HUDEP-2 (cell line): ENCODE results near the gene TMC5.
A peak's percentile ranks its signal among the peaks of the same experiment; 100 is the strongest.
"Not testable (repeated sequence)": the region's sequence is repeated elsewhere in the genome, so short reads cannot be mapped to it uniquely, and the experiment has no call there.

ENCODE experiments used
- DNase-seq, 76 experiments: peaks; one replicate each; lab custom pipeline; 2025; ENCODE audit not compliant: unreplicated experiment in 76 of 76; lab: John Stamatoyannopoulos, UW

Gene TMC5, protein sequence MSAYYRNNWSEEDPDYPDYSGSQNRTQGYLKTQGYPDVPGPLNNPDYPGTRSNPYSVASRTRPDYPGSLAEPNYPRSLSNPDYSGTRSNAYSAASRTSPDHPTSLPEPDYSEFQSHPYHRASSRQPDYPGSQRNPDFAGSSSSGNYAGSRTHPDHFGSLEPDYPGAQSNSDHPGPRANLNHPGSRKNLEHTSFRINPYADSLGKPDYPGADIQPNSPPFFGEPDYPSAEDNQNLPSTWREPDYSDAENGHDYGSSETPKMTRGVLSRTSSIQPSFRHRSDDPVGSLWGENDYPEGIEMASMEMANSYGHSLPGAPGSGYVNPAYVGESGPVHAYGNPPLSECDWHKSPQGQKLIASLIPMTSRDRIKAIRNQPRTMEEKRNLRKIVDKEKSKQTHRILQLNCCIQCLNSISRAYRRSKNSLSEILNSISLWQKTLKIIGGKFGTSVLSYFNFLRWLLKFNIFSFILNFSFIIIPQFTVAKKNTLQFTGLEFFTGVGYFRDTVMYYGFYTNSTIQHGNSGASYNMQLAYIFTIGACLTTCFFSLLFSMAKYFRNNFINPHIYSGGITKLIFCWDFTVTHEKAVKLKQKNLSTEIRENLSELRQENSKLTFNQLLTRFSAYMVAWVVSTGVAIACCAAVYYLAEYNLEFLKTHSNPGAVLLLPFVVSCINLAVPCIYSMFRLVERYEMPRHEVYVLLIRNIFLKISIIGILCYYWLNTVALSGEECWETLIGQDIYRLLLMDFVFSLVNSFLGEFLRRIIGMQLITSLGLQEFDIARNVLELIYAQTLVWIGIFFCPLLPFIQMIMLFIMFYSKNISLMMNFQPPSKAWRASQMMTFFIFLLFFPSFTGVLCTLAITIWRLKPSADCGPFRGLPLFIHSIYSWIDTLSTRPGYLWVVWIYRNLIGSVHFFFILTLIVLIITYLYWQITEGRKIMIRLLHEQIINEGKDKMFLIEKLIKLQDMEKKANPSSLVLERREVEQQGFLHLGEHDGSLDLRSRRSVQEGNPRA

DNA sequence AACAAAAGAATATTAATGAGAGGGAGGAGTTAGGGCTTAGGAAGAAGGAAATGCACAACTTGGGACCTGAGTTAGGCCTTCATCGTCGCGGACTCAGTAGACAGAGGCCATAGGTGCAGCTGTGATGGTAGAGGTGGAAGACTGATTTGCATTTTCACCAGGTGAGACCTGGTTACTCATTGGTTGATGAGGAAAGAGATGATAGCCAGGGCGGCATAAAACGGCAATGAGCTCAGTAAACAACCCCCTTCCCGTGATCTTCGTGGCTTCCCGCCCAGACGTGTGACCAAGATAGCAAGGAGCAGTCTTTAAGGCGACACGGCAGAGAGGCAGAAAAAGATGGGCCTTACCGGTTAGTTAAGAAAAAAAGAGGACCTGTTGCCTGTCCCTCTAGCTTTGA lies at the start of gene TMC5:
Gene TMC5 (plus strand): TSS at position 244 of the 400 bp plus-strand sequence. CDS start 22,156 bp downstream, outside the sequence.
- peak in 14 of 76 experiments; percentile 1 to 32 (median 10) for DNase-seq

DNA sequence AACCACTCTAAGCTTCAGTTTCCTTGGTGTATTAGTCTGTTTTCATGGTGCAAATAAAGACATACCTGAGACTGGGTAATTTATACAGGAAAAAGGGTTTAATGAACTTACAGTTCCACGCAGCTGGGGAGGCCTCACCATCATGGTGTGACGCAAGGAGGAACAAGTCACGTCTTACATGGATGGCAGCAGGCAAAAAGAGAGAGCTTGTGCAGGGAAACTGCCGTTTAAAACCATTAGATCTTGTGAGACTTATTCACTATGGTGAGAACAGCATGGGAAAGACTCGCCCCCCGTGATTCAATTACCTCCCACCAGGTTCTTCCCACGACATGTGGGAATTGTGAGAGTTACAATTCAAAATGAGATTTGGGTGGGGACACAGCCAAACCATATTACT lies 45.1 kb upstream of the TMC5 start:
- DNase-seq = not testable (repeated sequence)

DNA sequence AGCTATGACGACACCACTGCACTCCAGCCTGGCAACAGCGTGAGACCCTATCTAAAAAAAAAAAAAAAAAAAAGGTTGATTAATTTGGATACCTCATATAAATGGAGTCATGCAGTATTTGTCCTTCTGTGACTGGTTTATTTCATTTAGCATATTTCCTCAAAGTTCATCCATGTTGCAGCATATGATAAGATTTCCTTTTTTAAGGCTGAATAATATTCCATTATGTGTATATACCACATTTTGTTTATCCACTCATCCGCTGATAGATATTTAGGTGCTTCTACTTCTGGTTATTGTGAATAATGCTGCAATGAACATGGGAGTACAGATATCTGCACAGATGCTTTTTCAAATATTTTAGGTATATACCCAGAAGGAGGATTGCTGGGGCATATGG lies 43.3 kb upstream of the TMC5 start:
- no peak for DNase-seq

DNA sequence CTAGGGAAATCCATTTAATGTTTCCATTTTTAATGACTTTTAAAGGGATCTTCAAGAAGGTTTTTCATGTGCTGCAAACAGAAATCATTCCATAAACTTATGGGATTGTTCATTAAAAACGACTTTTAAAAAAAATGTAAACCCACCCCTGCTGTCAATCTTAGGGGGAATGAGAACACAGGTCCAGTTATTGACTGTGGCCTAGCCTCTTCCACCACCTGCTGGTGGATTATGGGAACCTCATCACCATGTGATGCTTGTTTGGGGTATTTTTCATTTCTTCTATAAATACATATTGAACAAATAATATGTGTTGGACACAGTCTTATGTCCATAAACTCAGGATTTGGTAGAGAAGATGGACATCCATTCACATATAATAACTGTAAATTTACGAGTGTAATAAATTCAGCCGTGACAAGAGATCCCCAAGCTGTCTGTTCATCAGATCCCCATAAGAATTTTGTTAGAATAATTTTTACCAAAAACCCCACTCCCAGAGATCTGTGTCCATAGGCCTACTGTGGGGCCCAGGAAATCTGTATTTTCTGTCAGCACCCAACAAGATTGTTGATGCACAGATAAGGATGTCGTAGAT lies 42.0 kb upstream of the TMC5 start:
- peak in 25 of 76 experiments; percentile 2 to 40 (median 10) for DNase-seq

DNA sequence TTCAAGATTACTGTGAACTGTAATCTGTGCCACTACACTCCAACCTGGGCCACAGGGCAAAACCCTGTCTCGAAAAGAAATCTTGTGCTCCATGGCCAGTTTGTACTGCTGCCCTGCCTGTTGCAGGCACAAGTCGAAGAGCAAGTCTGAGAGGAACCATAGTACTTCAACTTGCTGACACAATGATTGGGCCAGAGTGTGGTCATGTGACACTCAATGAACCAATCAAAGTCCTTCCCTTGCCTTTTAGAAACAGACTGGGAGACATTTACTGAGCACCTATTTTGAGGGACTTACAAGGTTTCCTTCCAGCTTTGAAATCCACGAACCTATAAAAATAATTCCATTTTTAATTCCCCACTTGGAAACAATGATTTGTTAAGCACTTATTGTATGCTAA lies 39.8 kb upstream of the TMC5 start:
- DNase-seq = no peak

DNA sequence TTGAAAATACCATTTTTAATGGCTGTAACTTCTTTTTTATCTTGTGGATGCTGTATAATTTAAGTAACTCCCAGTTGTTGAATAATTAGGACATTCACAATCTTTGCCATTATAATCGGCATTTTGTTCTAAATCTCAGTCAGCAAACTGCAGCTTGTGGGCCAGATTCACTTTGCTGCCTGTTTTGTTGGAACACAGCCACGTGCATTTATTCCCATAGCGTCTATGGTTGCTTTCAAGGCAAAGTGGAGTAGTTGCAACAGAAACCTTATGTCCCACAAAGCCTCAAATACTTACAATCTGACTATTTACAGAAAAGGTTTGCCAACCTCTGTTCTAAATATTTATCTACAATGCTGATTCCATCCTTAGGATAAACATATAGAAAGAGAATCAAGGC lies 39.2 kb upstream of the TMC5 start:
- DNase-seq = no peak

DNA sequence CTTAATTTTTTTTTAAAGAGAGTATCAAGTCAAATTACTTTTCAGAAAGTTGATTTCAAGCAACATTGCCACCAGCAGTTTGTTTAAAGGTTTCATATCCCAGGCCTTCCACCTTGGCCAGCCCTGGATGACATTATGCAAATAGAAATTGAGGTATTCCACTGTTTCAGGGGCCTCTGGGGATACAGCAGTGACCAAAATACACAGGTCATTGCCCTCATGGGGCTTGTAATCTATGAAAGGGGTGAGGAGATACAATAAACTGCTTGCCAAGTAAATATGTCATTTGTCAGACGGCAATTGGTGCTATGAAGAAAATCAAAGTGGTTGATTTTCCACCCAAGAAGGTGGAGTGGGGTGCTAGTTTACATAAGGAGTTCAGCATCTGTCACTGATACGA lies 37.8 kb upstream of the TMC5 start:
- no peak for DNase-seq

DNA sequence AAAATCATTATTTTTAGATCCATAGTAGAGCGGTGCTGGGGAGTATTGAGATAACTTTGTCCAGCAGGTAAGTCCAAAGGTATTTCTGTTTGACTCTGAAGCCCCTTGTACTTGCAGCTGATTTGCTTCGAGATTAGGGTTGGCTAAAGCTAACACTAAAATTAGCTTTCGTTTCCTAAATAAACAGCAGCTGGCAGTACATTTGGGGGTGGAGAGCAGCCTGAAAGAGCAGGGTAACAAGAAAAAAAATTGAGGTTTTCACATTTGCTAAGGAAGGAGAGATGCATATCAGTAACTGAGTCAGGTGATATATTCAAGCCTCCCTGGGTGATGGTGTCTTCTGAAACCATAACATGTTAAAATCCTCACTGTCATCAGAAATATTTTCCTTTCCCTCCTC lies 37.4 kb upstream of the TMC5 start:
- no peak for DNase-seq

DNA sequence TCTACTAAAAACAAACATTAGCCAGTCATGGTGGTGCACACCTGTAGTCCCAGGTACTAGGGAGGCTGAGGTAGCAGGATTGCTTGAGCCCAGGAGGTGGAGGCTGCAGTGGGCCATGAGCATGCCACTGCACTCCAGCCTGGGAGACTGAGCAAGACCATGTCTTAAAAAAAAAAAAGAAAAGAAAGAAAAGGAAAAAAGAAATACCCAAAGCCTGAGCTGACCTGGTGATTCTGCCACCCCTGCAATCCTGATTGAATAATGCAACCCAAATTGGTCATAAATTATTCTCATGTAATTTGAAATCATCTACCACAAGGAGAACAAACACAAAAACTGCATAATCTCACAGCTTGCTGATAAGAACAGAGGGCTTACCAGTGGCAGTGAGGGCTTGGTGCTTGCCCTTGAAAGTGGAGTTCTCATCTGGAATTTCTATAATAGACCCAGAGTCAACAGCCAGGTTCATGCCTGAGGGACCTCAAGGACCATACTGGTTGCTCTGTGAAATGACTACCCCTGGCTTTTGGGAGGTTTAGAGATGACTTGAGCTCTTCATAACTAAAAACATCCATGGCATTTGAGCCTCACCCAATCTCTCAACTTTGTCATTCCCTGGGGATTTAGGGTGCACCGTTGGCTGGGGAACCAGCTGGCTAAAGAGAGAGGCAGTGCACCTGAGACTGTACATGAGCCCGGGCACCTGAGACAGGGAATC lies 35.4 kb upstream of the TMC5 start:
- DNase-seq = no peak

DNA sequence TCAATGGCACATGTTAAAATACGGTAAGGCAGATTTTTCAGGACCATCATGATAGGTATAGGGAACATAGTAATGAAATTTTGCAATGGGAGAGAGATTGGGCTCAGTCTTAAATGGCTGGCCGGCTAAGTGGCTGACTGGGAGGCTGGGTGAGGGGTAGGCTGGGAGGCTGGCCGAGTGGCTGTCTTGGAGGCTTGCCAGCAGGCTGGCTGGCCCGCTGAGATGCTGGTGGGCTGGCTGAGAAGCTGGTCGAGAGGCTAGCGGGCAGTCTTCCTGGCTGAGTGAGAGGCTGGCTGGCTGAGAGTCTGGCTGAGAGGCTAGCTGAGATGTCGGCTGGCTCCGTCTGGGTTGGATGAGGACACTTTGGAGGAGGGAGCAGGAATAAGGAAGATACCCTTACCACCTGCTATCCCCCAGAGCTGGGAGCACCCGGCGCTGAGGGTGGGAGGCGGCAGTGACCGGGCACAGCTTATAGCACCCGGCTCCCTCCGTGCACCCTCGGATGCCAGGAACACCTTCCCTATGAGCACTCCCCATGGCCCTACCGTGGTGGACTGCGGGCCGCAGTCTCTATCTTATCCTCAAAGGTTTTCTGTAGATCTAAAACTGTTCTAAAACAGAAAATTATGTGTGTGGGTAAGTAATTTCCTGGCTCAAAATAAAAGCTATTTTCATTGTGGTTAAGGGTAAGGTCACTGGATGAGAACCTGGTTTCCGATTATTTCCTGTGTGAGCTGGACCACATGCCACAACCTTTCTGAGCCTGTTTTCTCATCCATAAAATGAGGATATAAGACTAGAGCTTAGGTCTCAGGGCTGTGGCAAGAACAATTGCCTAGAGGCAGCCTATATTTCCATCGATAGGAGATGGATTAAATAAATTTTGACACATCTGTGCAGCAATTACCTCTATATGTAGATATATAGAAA lies 34.5 kb upstream of the TMC5 start:
- DNase-seq = no peak

DNA sequence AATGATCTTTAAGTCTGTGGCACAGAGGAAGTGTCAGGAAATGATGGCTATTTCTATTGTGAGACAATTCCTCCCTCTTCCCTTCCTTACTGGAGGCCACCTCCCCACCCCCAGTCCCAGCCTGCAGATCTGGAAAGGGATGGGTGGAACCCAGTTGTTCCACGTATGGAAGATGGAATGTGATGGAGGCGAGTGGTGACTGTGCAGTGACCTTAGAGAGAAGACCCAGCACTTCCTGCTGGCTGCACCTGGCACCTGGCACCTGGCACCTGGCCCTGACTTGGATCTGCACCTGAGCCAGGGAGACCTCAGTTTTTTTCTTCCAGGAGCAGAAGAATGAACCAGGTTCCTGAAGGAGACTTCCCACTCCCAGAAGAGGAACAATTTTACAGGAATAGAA lies 33.0 kb upstream of the TMC5 start:
- DNase-seq = no peak

DNA sequence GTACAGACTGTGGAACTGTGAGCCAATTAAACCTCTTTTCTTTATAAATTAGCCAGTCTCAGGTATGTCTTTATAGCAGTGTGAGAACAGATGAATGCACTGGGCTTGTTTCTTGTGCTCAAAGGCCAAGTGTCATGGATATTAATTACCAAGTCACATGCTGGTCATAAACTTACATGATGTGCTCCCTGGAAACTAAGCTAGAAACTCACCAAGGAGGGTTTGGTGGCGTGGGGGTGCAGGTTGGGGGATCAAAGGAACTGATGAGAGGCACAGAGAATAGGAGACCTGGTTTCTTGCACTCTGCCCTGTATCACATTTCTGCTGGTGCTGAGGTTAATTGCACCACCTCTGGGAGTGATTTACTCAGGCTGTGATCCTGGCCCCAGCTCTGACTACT lies 31.2 kb upstream of the TMC5 start:
- DNase-seq = no peak

DNA sequence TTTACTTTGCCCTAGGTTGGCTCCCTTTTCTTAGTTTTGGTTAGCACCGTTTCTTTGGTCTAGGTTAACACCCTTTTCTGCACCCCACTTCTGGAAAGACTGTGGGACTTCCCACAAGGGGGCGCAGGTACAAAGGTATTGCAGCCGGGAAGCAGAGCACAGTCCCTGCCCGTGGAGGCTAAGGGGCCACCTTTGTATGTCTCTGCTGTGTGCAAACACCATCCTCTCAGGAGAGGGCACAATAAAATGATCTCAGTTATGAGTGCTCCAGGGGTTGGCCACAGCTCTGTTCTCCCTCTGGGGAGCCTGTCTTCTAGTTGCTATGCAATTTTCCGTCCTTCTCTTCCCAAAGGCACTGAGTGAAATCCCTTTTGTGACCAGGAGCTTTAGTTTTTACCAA lies 28.4 kb upstream of the TMC5 start:
- DNase-seq = peak in 66 of 76 experiments; percentile 5 to 76 (median 42)

DNA sequence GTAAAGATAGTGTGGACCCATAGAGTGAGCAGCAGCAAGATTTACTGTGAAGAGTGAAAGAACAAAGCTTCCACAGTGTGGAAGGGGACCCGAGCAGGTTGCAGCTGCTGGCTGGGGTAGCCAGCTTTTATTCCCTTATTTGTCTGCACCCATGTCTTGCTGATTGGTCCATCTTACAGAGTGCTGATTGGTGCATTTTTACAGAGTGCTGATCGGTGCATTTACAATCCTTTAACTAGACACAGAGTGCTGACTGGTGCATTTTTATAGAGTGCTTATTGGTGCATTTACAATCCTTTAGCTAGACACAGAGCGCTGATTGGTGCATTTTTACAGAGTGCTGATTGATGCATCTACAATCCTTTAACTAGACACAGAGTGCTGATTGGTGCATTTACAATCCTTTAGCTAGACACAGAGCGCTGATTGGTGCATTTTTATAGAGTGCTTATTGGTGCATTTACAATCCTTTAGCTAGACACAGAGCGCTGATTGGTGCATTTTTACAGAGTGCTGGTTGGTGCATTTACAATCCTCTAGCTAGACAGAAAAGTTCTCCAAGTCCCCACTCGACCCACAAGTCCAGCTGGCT lies 26.4 kb upstream of the TMC5 start:
- not testable (repeated sequence) for DNase-seq

DNA sequence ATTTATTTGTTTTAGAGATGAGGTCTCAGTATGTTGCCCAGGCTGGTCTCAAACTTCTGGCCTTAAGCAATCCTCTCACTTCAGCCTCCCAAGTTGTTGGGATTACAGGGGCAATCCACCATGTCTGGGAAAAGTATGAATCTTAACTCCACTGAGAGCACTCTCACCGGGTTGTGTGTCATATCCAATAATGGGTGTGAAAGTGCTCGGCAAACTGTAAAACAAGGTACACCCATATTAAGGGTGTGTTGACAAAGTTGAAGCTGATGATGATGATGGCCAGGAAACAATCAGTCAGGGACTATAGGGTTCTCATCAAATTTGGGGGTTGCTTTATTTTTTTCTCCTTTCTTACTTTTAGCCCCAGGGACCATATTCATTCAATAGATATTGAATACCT lies 25.3 kb upstream of the TMC5 start:
- no peak for DNase-seq

DNA sequence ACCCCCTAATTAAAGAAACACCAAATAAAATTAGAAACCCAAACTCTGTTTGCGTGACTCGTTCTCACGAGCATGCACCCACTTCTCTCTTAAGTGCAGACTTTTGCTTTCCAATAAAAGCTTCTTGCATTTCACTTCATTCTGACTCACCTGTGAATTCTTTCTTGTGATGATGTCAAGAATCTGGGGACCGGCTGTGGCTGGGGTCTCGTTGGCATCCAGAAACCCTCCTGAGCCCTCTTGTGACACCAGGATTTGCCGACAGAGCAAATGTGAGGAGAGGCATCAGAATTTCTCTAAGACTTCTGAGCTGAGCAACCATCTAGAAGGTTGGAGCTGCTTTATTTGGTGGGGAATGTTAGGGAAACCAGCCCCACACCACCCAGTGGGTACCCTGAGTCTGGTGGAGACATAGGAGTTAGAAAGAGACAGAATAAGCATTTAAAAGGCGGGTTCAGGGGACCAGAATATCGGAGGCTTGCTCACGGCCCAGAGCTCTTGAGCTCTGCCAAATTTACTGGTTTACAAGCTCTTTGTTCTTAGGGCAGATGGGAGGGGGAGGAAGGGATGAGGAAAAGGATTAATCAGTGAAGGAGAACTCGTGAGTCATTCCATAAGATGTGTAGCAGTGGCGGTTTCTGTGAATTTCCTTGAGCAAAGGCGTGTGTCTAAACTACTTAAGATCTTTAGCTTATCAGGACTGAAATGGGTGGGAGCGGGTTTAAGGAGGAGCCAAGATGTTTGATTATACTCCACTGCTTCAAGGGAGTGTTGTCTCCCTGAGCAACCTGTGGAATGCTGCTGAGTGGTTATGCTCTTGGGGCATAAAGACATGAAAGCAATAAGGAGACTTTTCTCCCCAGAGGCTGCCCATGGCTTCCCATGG lies 24.2 kb upstream of the TMC5 start:
- DNase-seq = peak in 39 of 76 experiments; percentile 3 to 75 (median 34)

DNA sequence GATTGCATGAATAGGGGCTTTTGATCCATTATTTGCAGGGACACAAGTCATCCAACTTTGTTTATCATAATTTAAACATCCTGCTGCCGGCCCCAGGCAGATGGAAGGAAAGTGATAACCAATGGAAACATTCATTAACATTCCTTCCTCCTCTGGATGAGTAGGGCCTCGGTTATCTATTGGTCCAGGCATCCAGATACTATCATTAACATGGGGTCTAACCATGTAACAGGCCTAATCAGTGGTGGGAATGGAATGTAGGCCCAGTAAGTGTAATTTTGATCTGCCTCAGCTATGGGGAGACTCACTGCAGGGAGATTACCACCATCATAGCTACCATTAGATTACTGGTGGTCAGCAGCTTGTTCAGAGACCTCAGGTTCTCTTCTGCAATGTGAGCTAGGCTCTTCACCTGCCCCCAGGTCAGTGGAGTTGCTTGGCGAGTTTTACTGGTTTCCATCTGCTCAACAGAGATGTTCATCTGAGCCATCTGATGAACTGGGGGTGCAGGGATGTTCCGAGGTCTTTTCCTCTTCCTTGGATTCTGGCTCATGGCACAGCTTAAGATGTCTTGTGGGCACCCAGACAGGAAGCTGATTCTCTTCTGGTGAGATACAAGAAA lies 21.9 kb upstream of the TMC5 start:
- DNase-seq = peak in 2 of 76 experiments; percentile 17 to 23
